Transverse colon (tissue), 4 donors: Measurements from ENCODE around the gene BORCS6. TPM values are rescaled to one million over a fixed set of nuclear protein-coding genes. Genes with fewer than 3 reads are reported as not detected.

Experiments used
- DNase-seq: peaks from one replicate; pipeline ENCODE4 v3.0.0-alpha.2; 2019
- H3K27ac ChIP-seq, 4 donors: fragments of 200-600 bp; sonication (generic); 2 replicates each; pipeline ENCODE4 v1.5.1; 2016 to 2018; ENCODE audit warnings: inconsistent platforms in 4 of 4
- H3K27me3 ChIP-seq: fragments of 200-600 bp; sonication (generic); 2 replicates; pipeline ENCODE4 v1.5.1; 2017; ENCODE audit warnings: inconsistent platforms
- H3K36me3 ChIP-seq, 4 donors: fragments of 200-600 bp; sonication (generic); 2 replicates each; pipeline ENCODE4 v1.5.1; 2017 to 2019; ENCODE audit warnings: inconsistent platforms in 4 of 4
- H3K4me1 ChIP-seq, 4 donors: fragments of 200-600 bp; sonication (generic); 2 replicates each; pipeline ENCODE4 v1.5.1; 2017 to 2020; ENCODE audit warnings: inconsistent platforms in 4 of 4
- H3K4me3 ChIP-seq, 4 donors: fragments of 200-600 bp; sonication (generic); 1 replicate in 1 of 4; 2 replicates in 3 of 4; pipeline versions ENCODE4 v1.5.1 to v1.6.1; 2017 to 2019; ENCODE audit warnings: inconsistent platforms in 4 of 4
- H3K9me3 ChIP-seq, 2 donors: fragments of 200-600 bp; sonication (generic); 2 replicates each; pipeline ENCODE4 v1.5.1; 2017 to 2019; ENCODE audit warnings: inconsistent platforms in 2 of 2
- EP300 ChIP-seq: sonication (generic); formaldehyde crosslinking; IDR thresholded peaks from one replicate; pipeline ENCODE4 v1.6.1; 2017; ENCODE audit warnings: antibody characterized with exemption, low read depth
- POLR2A ChIP-seq: fragments of 450-650 bp; IDR thresholded peaks from one replicate; pipeline ENCODE4 v1.6.1; 2016; ENCODE audit warnings: antibody characterized with exemption, mild to moderate bottlenecking, moderate library complexity
- POLR2AphosphoS5 ChIP-seq, 3 donors: sonication (generic); formaldehyde crosslinking; IDR thresholded peaks; one replicate each; pipeline ENCODE4 v1.6.1; 2016; ENCODE audit warnings: antibody characterized with exemption in 3 of 3
- WGBS, 2 donors: methylation state at CpG; one replicate each; pipeline ENCODE4 v1.1.5; 2018; ENCODE audit warnings: low coverage in 1 of 2; 5-methylcytosine and 5-hydroxymethylcytosine counted together
- in situ Hi-C, 4 donors: fragments of 200-750 bp; cut with MboI; loops; one replicate each; pipeline versions ENCODE4 v1.15.0 to v1.15.1; 2017; ENCODE audit warnings: low sequenced_read_pairs in 3 of 4, low pct_ligation_motif_present in 1 of 4, low pct_unique_long_range_greater_than_20kb in 1 of 4
- intact Hi-C: fragments of 100-400 bp; cut with DNase I; formaldehyde crosslinking; loops from one replicate; pipeline ENCODE4 v1.15.1; 2023; ENCODE audit warnings: low total_unique reads
- total RNA-seq, 4 donors: library from RNA; depleted of rRNA; stranded (reverse); fragments of >200 nt; gene quantifications; one replicate each; pipeline ENCODE4 v1.1.0, GENCODE V29; 2016
- TF ChIP-seq, protein P1 (sequence below), 5 experiments: fragments of 200-600 bp in 3 of 5; fragments of 450-650 bp in 2 of 5; sonication (generic) in 3 of 5; IDR thresholded peaks; 1 replicate in 2 of 5; 2 replicates in 3 of 5; pipeline ENCODE4 v1.5.1; 2016 to 2017; ENCODE audit warnings: antibody characterized with exemption in 5 of 5, inconsistent platforms in 3 of 5, mild to moderate bottlenecking in 2 of 5, moderate library complexity in 1 of 5

BORCS6 gene
- total RNA-seq, 4 donors from 2014 or later, result 3.2 to 17.1 (median 12.7) TPM

- no peak for DNase-seq
- Histone ChIP-seq H3K9me3 (no peaks in the 10 kb centered on the region), H3K4me1 (peaks cover 0 to 20% (median 15%) of the 10 kb centered on the region in 4 donors), H3K27ac (peak overlapping the region; percentile 21 to 99 (median 51)), H3K36me3 (peaks cover 0 to 83% (median 49%) of the 10 kb centered on the region in 4 donors), H3K4me3 (no peak overlapping the region), H3K27me3 (no peaks in the 10 kb centered on the region)
- intact Hi-C loops (no loop called here), in situ Hi-C loops (loop anchor here in 1 of 4 donors (25.0 kb wide), 1 partner anchor 910 kb away; the partner anchor contains the start of genes DVL2, GABARAP and PHF23)
- TF ChIP-seq, protein P1, sequence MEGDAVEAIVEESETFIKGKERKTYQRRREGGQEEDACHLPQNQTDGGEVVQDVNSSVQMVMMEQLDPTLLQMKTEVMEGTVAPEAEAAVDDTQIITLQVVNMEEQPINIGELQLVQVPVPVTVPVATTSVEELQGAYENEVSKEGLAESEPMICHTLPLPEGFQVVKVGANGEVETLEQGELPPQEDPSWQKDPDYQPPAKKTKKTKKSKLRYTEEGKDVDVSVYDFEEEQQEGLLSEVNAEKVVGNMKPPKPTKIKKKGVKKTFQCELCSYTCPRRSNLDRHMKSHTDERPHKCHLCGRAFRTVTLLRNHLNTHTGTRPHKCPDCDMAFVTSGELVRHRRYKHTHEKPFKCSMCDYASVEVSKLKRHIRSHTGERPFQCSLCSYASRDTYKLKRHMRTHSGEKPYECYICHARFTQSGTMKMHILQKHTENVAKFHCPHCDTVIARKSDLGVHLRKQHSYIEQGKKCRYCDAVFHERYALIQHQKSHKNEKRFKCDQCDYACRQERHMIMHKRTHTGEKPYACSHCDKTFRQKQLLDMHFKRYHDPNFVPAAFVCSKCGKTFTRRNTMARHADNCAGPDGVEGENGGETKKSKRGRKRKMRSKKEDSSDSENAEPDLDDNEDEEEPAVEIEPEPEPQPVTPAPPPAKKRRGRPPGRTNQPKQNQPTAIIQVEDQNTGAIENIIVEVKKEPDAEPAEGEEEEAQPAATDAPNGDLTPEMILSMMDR (IDR thresholded peaks at IDR 0.05), result no peak
- TF ChIP-seq POLR2A, result no peak
- no peak for TF ChIP-seq EP300
- WGBS, 2 donors, result 93% methylated on average over 24 of the region's 26 CpGs; no CpG with 5 or more reads in 1 of the 2 donors
Observed at GRCh38 chr17:8147141-8147804, 42.7 kb downstream of the BORCS6 start.

- WGBS, 2 donors, result 90 to 95% methylated on average over 4 to 14 of the region's 14 CpGs
- in situ Hi-C loops (loop anchor here in 1 of 4 donors (25.0 kb wide), 1 partner anchor 909 kb away; the partner anchor contains the start of genes DVL2, GABARAP and PHF23), intact Hi-C loops (no loop called here)
- TF ChIP-seq EP300, result no peak
- no peak for TF ChIP-seq POLR2AphosphoS5 (IDR thresholded peaks at IDR 0.05)
- TF ChIP-seq, protein P1 (IDR thresholded peaks at IDR 0.05), result no peak
- TF ChIP-seq POLR2A, result no peak
- DNase-seq, result no peak
- Histone ChIP-seq H3K9me3 (no peaks in the 10 kb centered on the region), H3K4me3 (no peak overlapping the region), H3K36me3 (peaks cover 0 to 90% (median 53%) of the 10 kb centered on the region in 4 donors), H3K4me1 (peaks cover 0 to 19% (median 14%) of the 10 kb centered on the region in 4 donors), H3K27me3 (no peaks in the 10 kb centered on the region), H3K27ac (peak overlapping the region in 3 of 4 donors; percentile 48 to 99 (median 54))
Observed at GRCh38 chr17:8146381-8147140, 43.4 kb downstream of the BORCS6 start.

DNA sequence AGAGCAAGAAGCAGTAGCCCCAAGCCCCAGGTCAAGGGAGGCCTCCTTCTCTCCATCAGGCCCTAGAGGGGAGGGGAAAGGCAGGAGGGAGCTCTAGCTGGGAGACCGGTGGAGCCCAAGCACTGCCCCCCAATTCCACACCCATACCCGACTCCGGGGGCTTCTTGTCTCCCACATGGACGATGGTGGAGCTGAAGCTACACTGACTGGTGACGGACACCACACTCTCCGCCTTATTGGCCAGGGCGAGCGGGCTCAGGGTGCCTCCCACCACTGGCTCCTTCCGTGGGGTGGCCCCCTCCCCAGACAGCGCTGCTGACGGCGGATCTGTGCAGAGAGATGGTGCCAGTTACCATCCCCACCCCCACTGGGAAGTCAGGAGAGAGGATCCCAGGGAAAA lies 44.2 kb downstream of the BORCS6 start:
- TF ChIP-seq, protein P1 (IDR thresholded peaks at IDR 0.05), result no peak
- no peak for TF ChIP-seq POLR2AphosphoS5 (IDR thresholded peaks at IDR 0.05)
- TF ChIP-seq POLR2A, result no peak
- TF ChIP-seq EP300, result no peak
- Histone ChIP-seq H3K9me3 (no peaks in the 10 kb centered on the region), H3K36me3 (peaks cover 0 to 97% (median 57%) of the 10 kb centered on the region in 4 donors), H3K27ac (peak overlapping the region in 3 of 4 donors; percentile 48 to 99 (median 54)), H3K27me3 (no peaks in the 10 kb centered on the region), H3K4me1 (peaks cover 0 to 11% (median 7%) of the 10 kb centered on the region in 4 donors), H3K4me3 (no peak overlapping the region)
- WGBS, 2 donors, result 93 to 98% methylated on average over 8 to 12 of the region's 12 CpGs
- in situ Hi-C loops, result loop anchor here in 1 of 4 donors (25.0 kb wide), 1 partner anchor 909 kb away; the partner anchor contains the start of genes DVL2, GABARAP and PHF23
- intact Hi-C loops, result no loop called here
- DNase-seq, result no peak
